Heart left ventricle (tissue), 13 donors: ENCODE data around the gene E2F7.

Source experiments
- POLR2A ChIP-seq, 2 donors: fragments of 450-650 bp; IDR thresholded peaks; one replicate each; pipeline ENCODE4 v1.6.1; 2017; ENCODE audit warnings: antibody characterized with exemption in 2 of 2, mild to moderate bottlenecking in 2 of 2, moderate library complexity in 2 of 2
- TF ChIP-seq, protein P1 (sequence below), 12 donors: fragments of 200-600 bp; sonication (generic) in 4 of 12; IDR thresholded peaks; one replicate each; pipeline versions ENCODE4 v1.5.0 to v1.8.0; 2018 to 2022; ENCODE audit warnings: antibody characterized with exemption in 12 of 12, mild to moderate bottlenecking in 5 of 12
- donor health status: ischemic (EF 13 %, LVEDD 7.1; RV severe dilation, severe dysfunction).
- donor health status: DM: no; HTN: yes; CAD: no.
- donor health status: DM: no; HTN: no; CAD: no.
- donor health status: ischemic (EF 25% LVEDD 6.9; RV normal size, moderate dysfunction).
- donor health status: ischemic (EF 25% LVEDD 5.7; RV mildly dilated, moderate dysfunction).
- donor health status: ischemic (EF 35%, LVEDD 5.7; RV mildly dilated, moderate dysfunction).
- donor health status: nonischemic (EF 11% LVEDD 7.7; RV severe dilation, severe dysfunction).
- donor health status: DM: yes; HTN: yes; CAD: no.
- donor health status: PGD.
- donor health status: ischemic (EF 29% LVEDD 5.4; RV normal size, mild dysfunction).
- donor health status: nonischemic (EF 23%, LVEDD 6.1; RV moderate dilation, normal function).

DNA sequence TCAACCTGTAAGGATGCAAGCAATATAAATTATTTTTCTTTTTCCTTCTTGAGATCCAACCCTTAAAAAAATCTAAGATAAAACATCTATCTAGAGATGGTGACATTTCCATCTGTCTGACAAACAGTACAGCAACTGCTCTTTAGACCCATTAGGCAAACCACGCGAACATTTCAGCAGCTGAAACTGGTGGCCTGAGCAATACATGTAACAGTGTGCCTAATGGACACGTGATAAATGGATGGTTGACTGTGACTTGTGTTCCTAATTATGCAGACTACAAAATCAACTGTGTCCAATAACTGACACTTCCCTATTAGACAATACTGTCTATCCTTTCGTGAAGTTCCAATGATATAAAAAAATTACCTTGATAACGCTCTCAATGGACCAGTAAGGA is 18.9 kb downstream of the E2F7 start:
- TF ChIP-seq, protein P1, sequence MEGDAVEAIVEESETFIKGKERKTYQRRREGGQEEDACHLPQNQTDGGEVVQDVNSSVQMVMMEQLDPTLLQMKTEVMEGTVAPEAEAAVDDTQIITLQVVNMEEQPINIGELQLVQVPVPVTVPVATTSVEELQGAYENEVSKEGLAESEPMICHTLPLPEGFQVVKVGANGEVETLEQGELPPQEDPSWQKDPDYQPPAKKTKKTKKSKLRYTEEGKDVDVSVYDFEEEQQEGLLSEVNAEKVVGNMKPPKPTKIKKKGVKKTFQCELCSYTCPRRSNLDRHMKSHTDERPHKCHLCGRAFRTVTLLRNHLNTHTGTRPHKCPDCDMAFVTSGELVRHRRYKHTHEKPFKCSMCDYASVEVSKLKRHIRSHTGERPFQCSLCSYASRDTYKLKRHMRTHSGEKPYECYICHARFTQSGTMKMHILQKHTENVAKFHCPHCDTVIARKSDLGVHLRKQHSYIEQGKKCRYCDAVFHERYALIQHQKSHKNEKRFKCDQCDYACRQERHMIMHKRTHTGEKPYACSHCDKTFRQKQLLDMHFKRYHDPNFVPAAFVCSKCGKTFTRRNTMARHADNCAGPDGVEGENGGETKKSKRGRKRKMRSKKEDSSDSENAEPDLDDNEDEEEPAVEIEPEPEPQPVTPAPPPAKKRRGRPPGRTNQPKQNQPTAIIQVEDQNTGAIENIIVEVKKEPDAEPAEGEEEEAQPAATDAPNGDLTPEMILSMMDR (IDR thresholded peaks at IDR 0.05): no peak
- TF ChIP-seq POLR2A (IDR thresholded peaks at IDR 0.05): no peak
